Tibial nerve (tissue), 4 donors: ENCODE measurements around the gene DDX27. TPM values are rescaled to one million over a fixed set of nuclear protein-coding genes. Genes with fewer than 3 reads are reported as not detected.

Experiments
- DNase-seq, 2 donors: peaks; one replicate each; pipeline ENCODE4 v3.0.0-alpha.2; 2019; ENCODE audit warnings: low spot score in 2 of 2
- H3K27ac ChIP-seq, 4 donors: fragments of 200-600 bp; sonication (generic) in 3 of 4; one replicate each; pipeline ENCODE4 v1.5.1; 2017 to 2019; ENCODE audit warnings: mild to moderate bottlenecking in 1 of 4
- H3K27me3 ChIP-seq, 2 donors: fragments of 200-600 bp; sonication (generic) in 1 of 2; one replicate each; pipeline versions ENCODE4 v1.5.1 to v1.6.0; 2017 to 2019
- H3K36me3 ChIP-seq, 3 donors: fragments of 200-600 bp; sonication (generic); one replicate each; pipeline ENCODE4 v1.5.1; 2018 to 2019
- H3K4me1 ChIP-seq, 4 donors: fragments of 200-600 bp; sonication (generic) in 3 of 4; one replicate each; pipeline ENCODE4 v1.5.1; 2017 to 2019
- H3K4me3 ChIP-seq, 4 donors: fragments of 200-600 bp; sonication (generic) in 3 of 4; one replicate each; pipeline ENCODE4 v1.5.1; 2017 to 2019; ENCODE audit warnings: mild to moderate bottlenecking in 1 of 4, moderate library complexity in 1 of 4
- H3K9me3 ChIP-seq, 4 donors: fragments of 200-600 bp; sonication (generic) in 3 of 4; one replicate each; pipeline ENCODE4 v1.5.1; 2017 to 2019
- EP300 ChIP-seq, 2 donors: sonication (generic); formaldehyde crosslinking; IDR thresholded peaks; one replicate each; pipeline ENCODE4 v1.6.1; 2017; ENCODE audit warnings: antibody characterized with exemption in 2 of 2, mild to moderate bottlenecking in 1 of 2
- POLR2A ChIP-seq, 2 donors: fragments of 450-650 bp; IDR thresholded peaks; one replicate each; pipeline ENCODE4 v1.6.1; 2017; ENCODE audit warnings: antibody characterized with exemption in 2 of 2, mild to moderate bottlenecking in 2 of 2, moderate library complexity in 2 of 2
- WGBS, 2 donors: methylation state at CpG; one replicate each; pipeline ENCODE4 v1.1.5; 2018; 5-methylcytosine and 5-hydroxymethylcytosine counted together
- total RNA-seq, 4 donors: library from RNA; depleted of rRNA; stranded (reverse); fragments of >200 nt; gene quantifications; one replicate each; pipeline ENCODE4 v1.1.0, GENCODE V29; 2016
- TF ChIP-seq, protein P1 (sequence below), 5 experiments: fragments of 200-600 bp in 3 of 5; fragments of 450-650 bp in 2 of 5; sonication (generic) in 3 of 5; IDR thresholded peaks; one replicate each; pipeline ENCODE4 v1.5.1; 2016 to 2019; ENCODE audit warnings: antibody characterized with exemption in 5 of 5, mild to moderate bottlenecking in 3 of 5, moderate library complexity in 2 of 5

DDX27 gene
- total RNA-seq, 4 donors from 2014 or later = 24.5 to 33.4 (median 28.3) TPM

DNA sequence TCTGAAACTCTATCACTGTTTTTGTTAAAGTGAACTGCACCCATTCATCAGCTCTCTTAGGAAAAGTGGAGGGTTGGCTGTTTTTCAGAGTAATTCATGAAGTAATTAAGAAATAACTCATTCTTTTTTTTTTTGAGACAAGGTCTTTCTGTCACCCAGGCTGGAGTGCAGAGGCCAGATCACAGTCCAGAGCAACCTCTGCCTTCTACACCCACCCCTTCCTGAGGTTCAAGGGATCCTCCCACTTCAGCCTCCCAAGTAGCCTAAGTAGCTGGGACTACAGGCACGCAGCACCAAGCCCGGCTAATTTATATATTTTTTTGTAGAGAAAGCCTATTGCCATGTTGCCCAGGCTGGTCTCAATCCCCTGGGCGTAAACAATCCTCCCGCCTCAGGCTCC lies 56.0 kb downstream of the DDX27 start:
- 90 to 96% methylated on average over 4 of the region's 4 CpGs for WGBS, 2 donors
- H3K4me1 ChIP-seq = peaks cover 0 to 60% (median 33%) of the 10 kb centered on the region in 4 donors

GRCh38 chr20:49275636-49276035 lies 56.4 kb downstream of the DDX27 start:
- H3K4me3 ChIP-seq = no peak overlapping the region
- peak overlapping the region in 2 of 4 donors; percentile 98 to 99 for H3K27ac ChIP-seq
- peaks cover 1 to 63% (median 25%) of the 10 kb centered on the region in 3 donors for H3K36me3 ChIP-seq
- 70 to 80% methylated on average over 2 of the region's 2 CpGs for WGBS, 2 donors
- DNase-seq = no peak
- peaks cover 0 to 60% (median 33%) of the 10 kb centered on the region in 4 donors for H3K4me1 ChIP-seq
- H3K9me3 ChIP-seq = peaks cover 0 to under 1% (median under 1%) of the 10 kb centered on the region in 4 donors
- TF ChIP-seq, protein P1, sequence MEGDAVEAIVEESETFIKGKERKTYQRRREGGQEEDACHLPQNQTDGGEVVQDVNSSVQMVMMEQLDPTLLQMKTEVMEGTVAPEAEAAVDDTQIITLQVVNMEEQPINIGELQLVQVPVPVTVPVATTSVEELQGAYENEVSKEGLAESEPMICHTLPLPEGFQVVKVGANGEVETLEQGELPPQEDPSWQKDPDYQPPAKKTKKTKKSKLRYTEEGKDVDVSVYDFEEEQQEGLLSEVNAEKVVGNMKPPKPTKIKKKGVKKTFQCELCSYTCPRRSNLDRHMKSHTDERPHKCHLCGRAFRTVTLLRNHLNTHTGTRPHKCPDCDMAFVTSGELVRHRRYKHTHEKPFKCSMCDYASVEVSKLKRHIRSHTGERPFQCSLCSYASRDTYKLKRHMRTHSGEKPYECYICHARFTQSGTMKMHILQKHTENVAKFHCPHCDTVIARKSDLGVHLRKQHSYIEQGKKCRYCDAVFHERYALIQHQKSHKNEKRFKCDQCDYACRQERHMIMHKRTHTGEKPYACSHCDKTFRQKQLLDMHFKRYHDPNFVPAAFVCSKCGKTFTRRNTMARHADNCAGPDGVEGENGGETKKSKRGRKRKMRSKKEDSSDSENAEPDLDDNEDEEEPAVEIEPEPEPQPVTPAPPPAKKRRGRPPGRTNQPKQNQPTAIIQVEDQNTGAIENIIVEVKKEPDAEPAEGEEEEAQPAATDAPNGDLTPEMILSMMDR (IDR thresholded peaks at IDR 0.05) = no peak
- no peak for TF ChIP-seq POLR2A (IDR thresholded peaks at IDR 0.05)
- TF ChIP-seq EP300 (IDR thresholded peaks at IDR 0.05) = no peak
- H3K27me3 ChIP-seq = no peaks in the 10 kb centered on the region

More for the DNA sequence above, 56.0 kb downstream of the DDX27 start:
- Histone ChIP-seq H3K9me3 (no peaks in the 10 kb centered on the region), H3K36me3 (peaks cover 0 to 63% (median 22%) of the 10 kb centered on the region in 3 donors), H3K27me3 (no peaks in the 10 kb centered on the region), H3K27ac (no peak overlapping the region), H3K4me3 (no peak overlapping the region)
- TF ChIP-seq EP300 (IDR thresholded peaks at IDR 0.05) (no peak), POLR2A (IDR thresholded peaks at IDR 0.05) (no peak)
- TF ChIP-seq, protein P1 (IDR thresholded peaks at IDR 0.05) = no peak
- no peak for DNase-seq

GRCh38 chr20:49276161-49276960 lies 57.1 kb downstream of the DDX27 start:
- H3K27ac ChIP-seq = peak overlapping the region; percentile 95 to 99 (median 98)
- H3K27me3 ChIP-seq = no peaks in the 10 kb centered on the region
- peaks cover 6 to 63% (median 24%) of the 10 kb centered on the region in 3 donors for H3K36me3 ChIP-seq
- H3K9me3 ChIP-seq = peaks cover 0 to 8% (median 3%) of the 10 kb centered on the region in 4 donors
- peak overlapping the region; percentile 69 to 97 (median 83) for H3K4me3 ChIP-seq
- H3K4me1 ChIP-seq = peaks cover 0 to 64% (median 31%) of the 10 kb centered on the region in 4 donors
- peak in 1 of 2 donors; percentile 19 for DNase-seq
- TF ChIP-seq, protein P1 (IDR thresholded peaks at IDR 0.05) = no peak
- TF ChIP-seq EP300 (IDR thresholded peaks at IDR 0.05) = no peak
- TF ChIP-seq POLR2A (IDR thresholded peaks at IDR 0.05) = no peak
- 3 to 8% methylated on average over 3 of the region's 3 CpGs for WGBS, 2 donors

DNA sequence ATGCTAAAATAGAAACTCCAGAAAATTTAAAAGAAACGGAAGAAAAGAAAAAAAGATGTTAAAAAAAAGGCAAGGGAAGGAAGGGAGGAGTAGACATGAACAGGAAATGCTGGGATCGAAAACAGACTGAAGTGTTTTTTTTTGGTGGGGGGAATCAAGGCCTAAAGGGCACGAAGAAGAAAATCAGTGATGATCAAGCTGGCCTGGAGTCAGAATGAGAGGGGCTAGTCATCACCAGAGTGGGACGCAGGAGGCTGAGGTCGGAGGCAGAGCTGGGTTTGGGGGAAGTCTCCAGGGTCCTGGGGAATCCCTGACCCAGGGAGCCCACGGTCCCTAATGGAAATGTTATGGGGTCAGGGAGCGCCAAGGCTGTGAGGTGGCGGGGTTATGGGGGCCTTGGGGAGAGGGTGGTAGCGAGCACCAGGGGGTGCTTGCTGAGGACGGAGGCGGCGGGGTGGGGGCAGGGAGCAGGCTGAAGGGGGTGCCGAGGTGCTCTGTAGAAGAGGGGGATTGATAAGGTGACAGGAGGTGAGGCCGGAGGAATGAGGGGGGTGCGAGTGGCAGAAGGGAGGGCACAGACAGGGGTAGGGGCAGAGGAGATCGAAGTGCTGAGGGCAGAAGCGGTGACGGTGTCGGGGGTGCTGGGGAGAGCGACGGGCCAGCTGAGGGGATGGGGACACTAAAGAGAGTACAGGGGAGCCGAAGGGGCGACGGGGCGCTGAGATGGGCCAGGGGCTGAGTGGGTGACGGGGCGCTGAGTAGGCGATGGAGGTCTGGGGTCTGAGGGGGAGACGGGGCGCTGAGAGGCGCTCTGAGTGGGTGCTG lies 58.0 kb downstream of the DDX27 start:
- Histone ChIP-seq H3K9me3 (peaks cover 0 to 11% (median 3%) of the 10 kb centered on the region in 4 donors), H3K27me3 (no peaks in the 10 kb centered on the region), H3K27ac (peak overlapping the region; percentile 95 to 99 (median 98)), H3K4me3 (peak overlapping the region; percentile 69 to 97 (median 83)), H3K4me1 (peaks cover 0 to 70% (median 31%) of the 10 kb centered on the region in 4 donors), H3K36me3 (peaks cover 6 to 63% (median 29%) of the 10 kb centered on the region in 3 donors)
- DNase-seq = peak; percentile 14 to 20
- TF ChIP-seq POLR2A (IDR thresholded peaks at IDR 0.05) (no peak), EP300 (IDR thresholded peaks at IDR 0.05) (no peak)
- TF ChIP-seq, protein P1 (IDR thresholded peaks at IDR 0.05) = no peak
- WGBS, 2 donors = 2% methylated on average over 31 of the region's 31 CpGs
